Skeletal muscle tissue (tissue), 4 donors: ENCODE data around the gene PRPF40A. TPM values are rescaled to one million over a fixed set of nuclear protein-coding genes. Genes with fewer than 3 reads are reported as not detected.
A peak's percentile ranks its signal among the peaks of the same experiment; 100 is the strongest.

Source experiments
- H3K27ac ChIP-seq: one replicate; pipeline ENCODE4 v1.7.0; 2013; ENCODE audit warnings: mild to moderate bottlenecking, low read depth, low read length, inconsistent platforms
- H3K27me3 ChIP-seq, 3 donors: one replicate each; pipeline ENCODE4 v1.7.0; 2013; ENCODE audit warnings: low read length in 3 of 3; ENCODE audit not compliant: control insufficient read depth in 3 of 3, insufficient read depth in 3 of 3
- H3K36me3 ChIP-seq, 3 donors: one replicate each; pipeline ENCODE4 v1.7.0; 2013; ENCODE audit warnings: low read length in 3 of 3; ENCODE audit not compliant: control insufficient read depth in 3 of 3, insufficient read depth in 3 of 3
- H3K4me1 ChIP-seq, 3 donors: one replicate each; pipeline ENCODE4 v1.7.0; 2013; ENCODE audit warnings: low read length in 3 of 3, mild to moderate bottlenecking in 3 of 3; ENCODE audit not compliant: control insufficient read depth in 3 of 3, insufficient read depth in 3 of 3
- H3K4me3 ChIP-seq, 3 donors: one replicate each; pipeline ENCODE4 v1.7.0; 2013; ENCODE audit warnings: low read length in 3 of 3
- H3K9ac ChIP-seq, 3 donors: one replicate each; pipeline ENCODE4 v1.7.0; 2013; ENCODE audit warnings: low read length in 3 of 3, mild to moderate bottlenecking in 3 of 3, moderate library complexity in 2 of 3, low read depth in 1 of 3
- H3K9me3 ChIP-seq, 3 donors: one replicate each; pipeline ENCODE4 v1.7.0; 2013; ENCODE audit warnings: low read length in 3 of 3; ENCODE audit not compliant: control insufficient read depth in 3 of 3
- total RNA-seq: library from RNA; depleted of rRNA; stranded (reverse); fragments of >200 nt; gene quantifications from one replicate; pipeline ENCODE4 v1.2.3, GENCODE V29; 2014
- donor health status: Osteomylitis.

The PRPF40A gene
- total RNA-seq, 1 donor from 2014 or later, result 34.4 TPM

DNA sequence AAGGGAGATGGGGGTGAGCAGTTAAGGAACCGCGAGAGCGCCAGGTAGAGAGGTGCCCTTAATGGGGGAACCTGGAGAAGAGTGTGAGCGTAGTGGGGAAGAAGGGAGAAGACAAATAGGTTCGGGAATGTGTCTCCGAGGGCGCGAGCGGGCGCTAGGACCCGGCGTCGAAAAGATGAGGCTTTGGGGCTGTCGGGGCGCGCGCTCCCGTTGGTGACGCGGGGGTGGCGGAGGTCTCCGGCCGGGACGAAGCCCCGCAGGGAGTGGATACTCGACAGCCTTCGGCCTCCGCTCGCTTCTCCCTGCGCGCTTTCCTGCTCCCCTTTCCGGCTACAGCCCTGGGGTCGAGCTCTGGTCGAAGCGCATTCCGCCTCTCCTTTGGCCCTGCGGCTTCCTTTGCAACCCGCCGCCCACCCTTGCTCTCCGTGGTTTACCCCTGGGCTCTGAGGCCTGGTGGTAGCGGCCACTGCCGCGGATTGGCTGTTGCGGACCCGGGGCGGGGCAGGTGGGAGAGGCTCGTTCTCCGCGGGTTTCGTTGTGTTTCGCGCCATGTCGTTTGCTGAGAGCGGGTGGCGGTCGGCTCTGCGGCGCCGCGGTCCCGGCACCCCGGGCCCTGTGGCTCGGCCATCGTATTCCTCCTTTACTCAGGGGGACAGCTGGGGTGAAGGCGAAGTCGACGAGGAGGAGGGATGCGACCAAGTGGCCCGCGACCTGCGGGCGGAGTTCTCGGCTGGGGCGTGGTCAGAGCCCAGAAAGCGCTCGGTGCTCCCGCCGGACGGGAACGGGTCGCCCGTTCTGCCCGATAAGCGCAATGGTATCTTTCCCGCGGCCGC is 1.0 kb upstream of the PRPF40A start, which contains the start of gene ARL6IP6:
ARL6IP6 (plus strand) TSS at position 545 of the 833 bp plus-strand sequence; CDS start at position 550, 5 bp downstream.
- H3K4me3 ChIP-seq, result peak within 1 kb of the TSS; percentile 94 to 99 (median 97)
- no peaks in the 10 kb centered on the region for H3K9me3 ChIP-seq
- peaks cover 18 to 28% (median 22%) of the 10 kb centered on the region in 3 donors for H3K4me1 ChIP-seq
- H3K9ac ChIP-seq, result peak within 1 kb of the TSS; percentile 95 to 100 (median 99)
- no peaks in the 10 kb centered on the region for H3K27me3 ChIP-seq
- H3K27ac ChIP-seq, result peak within 1 kb of the TSS; percentile 99
- peaks cover 3 to 6% (median 5%) of the 10 kb centered on the region in 3 donors for H3K36me3 ChIP-seq

DNA sequence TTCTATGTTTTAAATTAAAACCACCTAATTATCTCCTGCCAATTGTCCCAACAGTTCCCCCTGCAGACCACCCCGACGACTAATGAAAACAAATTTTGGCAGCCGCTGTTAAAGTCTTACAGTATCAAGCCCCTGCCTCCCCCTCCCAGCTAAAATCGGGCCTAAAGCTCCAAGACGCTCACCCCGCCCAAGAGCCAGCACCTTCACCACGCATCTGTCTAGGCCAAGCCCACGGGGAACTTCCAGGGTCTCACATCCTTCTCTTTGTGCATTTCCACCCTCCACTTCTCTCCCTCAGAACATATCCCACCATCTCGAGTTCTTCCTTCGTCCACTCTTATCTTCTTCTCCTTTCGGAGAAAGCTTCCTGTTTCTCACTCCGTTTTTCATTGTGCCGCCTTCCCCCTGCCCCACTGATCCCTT is 445 bp downstream of the PRPF40A start:
- Histone ChIP-seq H3K27me3 (no peaks in the 10 kb centered on the region), H3K27ac (peak overlapping the region; percentile 99), H3K9me3 (no peaks in the 10 kb centered on the region), H3K4me1 (peaks cover 18 to 28% (median 22%) of the 10 kb centered on the region in 3 donors), H3K4me3 (peak overlapping the region; percentile 94 to 99 (median 97)), H3K9ac (peak overlapping the region; percentile 98 to 100 (median 99)), H3K36me3 (peaks cover 3 to 7% (median 6%) of the 10 kb centered on the region in 3 donors)

- Histone ChIP-seq H3K4me1 (peaks cover 18 to 28% (median 22%) of the 10 kb centered on the region in 3 donors), H3K27me3 (no peaks in the 10 kb centered on the region), H3K9me3 (no peaks in the 10 kb centered on the region), H3K36me3 (peaks cover 3 to 7% (median 6%) of the 10 kb centered on the region in 3 donors), H3K9ac (peak overlapping the region; percentile 41 to 100 (median 98)), H3K27ac (no peak overlapping the region), H3K4me3 (peak overlapping the region; percentile 94 to 99 (median 97))
These were observed 1.3 kb downstream of the PRPF40A start for GRCh38 chr2:152715854-152716428.

DNA sequence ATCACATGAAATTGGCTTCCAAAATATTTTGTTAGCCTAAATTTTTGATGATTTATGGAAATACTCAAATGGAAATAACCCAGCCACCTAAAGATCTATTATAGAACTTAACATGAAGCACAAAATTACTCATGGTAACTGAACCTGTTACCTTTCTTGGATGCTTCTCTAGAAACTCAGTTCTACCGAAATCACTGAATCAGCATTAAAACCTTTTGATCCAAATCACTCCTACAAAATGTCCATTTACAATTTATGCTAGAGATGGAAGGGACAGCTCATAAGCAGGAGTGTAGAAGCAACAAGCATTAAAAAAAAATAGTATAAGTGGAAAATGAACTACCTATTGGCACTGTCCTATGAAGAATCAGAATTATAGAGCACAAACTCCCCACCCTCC is 2.1 kb downstream of the PRPF40A start:
- Histone ChIP-seq H3K4me3 (no peak overlapping the region), H3K27ac (no peak overlapping the region), H3K9ac (no peak overlapping the region), H3K27me3 (no peaks in the 10 kb centered on the region), H3K9me3 (no peaks in the 10 kb centered on the region), H3K4me1 (peaks cover 18 to 25% (median 18%) of the 10 kb centered on the region in 3 donors), H3K36me3 (peaks cover 3 to 7% (median 6%) of the 10 kb centered on the region in 3 donors)

DNA sequence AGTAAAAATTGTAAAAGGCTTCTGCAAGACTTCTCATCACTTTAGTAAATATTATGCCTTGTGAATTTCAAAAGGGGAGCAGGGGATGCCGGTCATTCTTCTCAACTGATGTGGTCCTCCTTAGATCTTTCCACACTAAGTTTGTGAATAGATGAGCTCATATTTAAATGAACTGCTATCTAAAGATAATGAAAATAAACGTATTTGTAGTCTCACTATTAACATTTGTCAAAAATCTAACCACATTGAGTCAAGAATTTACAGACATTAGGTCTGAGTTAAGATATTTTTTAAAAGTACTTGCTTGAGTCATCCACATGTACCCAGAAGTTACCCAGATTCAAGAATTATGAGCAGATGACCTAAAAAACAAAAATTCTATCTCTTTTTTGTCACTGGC is 6.5 kb downstream of the PRPF40A start:
- no peak overlapping the region for H3K9ac ChIP-seq
- peaks cover 3 to 13% (median 3%) of the 10 kb centered on the region in 3 donors for H3K36me3 ChIP-seq
- no peaks in the 10 kb centered on the region for H3K9me3 ChIP-seq
- no peak overlapping the region for H3K27ac ChIP-seq
- peaks cover 4 to 13% (median 6%) of the 10 kb centered on the region in 3 donors for H3K4me1 ChIP-seq
- H3K4me3 ChIP-seq, result no peak overlapping the region
- H3K27me3 ChIP-seq, result no peaks in the 10 kb centered on the region

- Histone ChIP-seq H3K9ac (no peak overlapping the region), H3K27me3 (no peaks in the 10 kb centered on the region), H3K27ac (no peak overlapping the region), H3K36me3 (peaks cover 0 to 13% (median 3%) of the 10 kb centered on the region in 3 donors), H3K4me3 (no peak overlapping the region), H3K4me1 (peaks cover 0 to 8% (median 6%) of the 10 kb centered on the region in 3 donors), H3K9me3 (no peaks in the 10 kb centered on the region)
These were observed 8.5 kb downstream of the PRPF40A start for GRCh38 chr2:152708742-152709141.

GRCh38 chr2:152706477-152707021 is 10.7 kb downstream of the PRPF40A start:
- Histone ChIP-seq H3K27ac (no peak overlapping the region), H3K9ac (no peak overlapping the region), H3K36me3 (peaks cover 0 to 11% (median 2%) of the 10 kb centered on the region in 3 donors), H3K27me3 (no peaks in the 10 kb centered on the region), H3K4me3 (no peak overlapping the region), H3K9me3 (peaks cover 0 to 4% (median 0%) of the 10 kb centered on the region in 3 donors), H3K4me1 (peaks cover 0 to 8% (median 6%) of the 10 kb centered on the region in 3 donors)

DNA sequence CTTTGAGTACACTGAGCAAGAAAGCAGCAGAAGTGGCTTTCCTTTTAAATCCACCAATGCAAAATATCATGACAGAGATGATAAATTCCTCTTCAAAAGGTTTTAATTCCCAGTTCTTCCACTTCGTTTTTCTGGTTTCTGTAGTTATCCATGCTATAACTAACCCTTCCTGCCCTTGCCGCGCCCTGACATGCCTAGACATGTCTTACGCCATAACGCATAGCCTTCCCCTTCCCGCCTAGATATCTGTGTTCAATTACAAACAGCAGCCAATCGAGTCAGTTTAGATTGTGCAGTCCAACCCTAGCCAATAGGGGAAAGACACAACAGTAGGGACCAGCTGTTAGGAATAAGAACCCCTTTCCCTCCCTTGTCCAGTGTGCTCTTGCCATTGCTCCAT is 16.1 kb downstream of the PRPF40A start:
- peaks cover 0 to 4% (median 0%) of the 10 kb centered on the region in 3 donors for H3K4me1 ChIP-seq
- H3K9ac ChIP-seq, result no peak overlapping the region
- no peaks in the 10 kb centered on the region for H3K27me3 ChIP-seq
- peaks cover 0 to 4% (median 0%) of the 10 kb centered on the region in 3 donors for H3K9me3 ChIP-seq
- H3K36me3 ChIP-seq, result peaks cover 0 to 5% (median 0%) of the 10 kb centered on the region in 3 donors
- no peak overlapping the region for H3K27ac ChIP-seq
- no peak overlapping the region for H3K4me3 ChIP-seq

GRCh38 chr2:152696476-152696875 is 20.8 kb downstream of the PRPF40A start:
- no peak overlapping the region for H3K27ac ChIP-seq
- peaks cover 0 to 3% (median 0%) of the 10 kb centered on the region in 3 donors for H3K36me3 ChIP-seq
- H3K9ac ChIP-seq, result no peak overlapping the region
- no peaks in the 10 kb centered on the region for H3K27me3 ChIP-seq
- H3K9me3 ChIP-seq, result no peaks in the 10 kb centered on the region
- no peak overlapping the region for H3K4me3 ChIP-seq
- no peaks in the 10 kb centered on the region for H3K4me1 ChIP-seq
